Measurements from ENCODE around the gene CA5A. TPM values are rescaled to one million over a fixed set of nuclear protein-coding genes. Genes with fewer than 3 reads are reported as not detected.
"Not testable (repeated sequence)": the region's sequence is repeated elsewhere in the genome, so short reads cannot be mapped to it uniquely, and the experiment has no call there.

The CA5A gene
- total and polyA plus RNA-seq, 2 experiments from 2014 or later = not detected

GRCh38 chr16:87879411-87880013 lies 56.8 kb downstream of the CA5A start:
- H3K4me3 ChIP-seq; DNase-seq (ENCODE audit: low spot score); H3K9me2 ChIP-seq (ENCODE audit: insufficient read depth); H3K27ac ChIP-seq (ENCODE audit: low read depth); H3K9me3 Mint-ChIP-seq; H3K4me2 ChIP-seq; H3K79me2 ChIP-seq (replicated peaks; ENCODE audit: insufficient read depth); H3K27me3 ChIP-seq (ENCODE audit: insufficient read depth); ATAC-seq; H3K27ac Mint-ChIP-seq; H4K20me1 ChIP-seq (replicated peaks; ENCODE audit: insufficient read depth); H3K36me3 Mint-ChIP-seq (ENCODE audit: low read depth); H2AFZ ChIP-seq; H3K4me3 Mint-ChIP-seq; H3K36me3 ChIP-seq (ENCODE audit: insufficient read depth): not testable (repeated sequence)
- H3F3A ChIP-seq (replicated peaks; ENCODE audit: low read depth) = peaks cover 33% of the 10 kb centered on the region
- Mint-ChIP-seq H3K27me3 (ENCODE audit: insufficient read depth, low read depth, poor library complexity) (peaks cover 12% of the 10 kb centered on the region), H3K4me1 (peaks cover 59% of the 10 kb centered on the region)
- H3K4me1 ChIP-seq (ENCODE audit: insufficient read depth) = peaks cover 21% of the 10 kb centered on the region

GRCh38 chr16:87878704-87879103 lies 57.6 kb downstream of the CA5A start:
- Mint-ChIP-seq H3K36me3 (ENCODE audit: low read depth) (no peaks in the 10 kb centered on the region; the same call in 1 of the 3 replicates), H3K4me3 (no peak overlapping the region), H3K27ac (no peak overlapping the region), H3K4me1 (peaks cover 62% of the 10 kb centered on the region), H3K27me3 (ENCODE audit: insufficient read depth, low read depth, poor library complexity) (peaks cover 10% of the 10 kb centered on the region), H3K9me3 (peaks cover 5% of the 10 kb centered on the region; the same call in 1 of the 3 replicates)
- Histone ChIP-seq H3K4me3 (no peak overlapping the region), H3K4me2 (no peak overlapping the region), H2AFZ (no peak overlapping the region), H4K20me1 (replicated peaks; ENCODE audit: insufficient read depth) (no peaks in the 10 kb centered on the region), H3K27me3 (ENCODE audit: insufficient read depth) (no peaks in the 10 kb centered on the region), H3K27ac (ENCODE audit: low read depth) (no peak overlapping the region), H3K36me3 (ENCODE audit: insufficient read depth) (no peaks in the 10 kb centered on the region), H3K79me2 (replicated peaks; ENCODE audit: insufficient read depth) (no peaks in the 10 kb centered on the region), H3K4me1 (ENCODE audit: insufficient read depth) (peaks cover 27% of the 10 kb centered on the region), H3F3A (replicated peaks; ENCODE audit: low read depth) (peaks cover 33% of the 10 kb centered on the region), H3K9me2 (ENCODE audit: insufficient read depth) (no peaks in the 10 kb centered on the region)
- ATAC-seq = peak; percentile 7
- DNase-seq (ENCODE audit: low spot score) = no peak
- TF ChIP-seq ZNF462 (CRISPR knock-in tag; IDR thresholded peaks at IDR 0.05) (no peak), EZH2 (IDR thresholded peaks at IDR 0.05; ENCODE audit: low read depth, unreplicated experiment) (no peak), POLR2AphosphoS5 (IDR thresholded peaks at IDR 0.05; ENCODE audit: low read depth) (no peak), JUNB (IDR thresholded peaks at IDR 0.05; ENCODE audit: unreplicated experiment) (no peak), ZNF114 (CRISPR knock-in tag; IDR thresholded peaks at IDR 0.05) (no peak), ZNF331 (CRISPR knock-in tag; IDR thresholded peaks at IDR 0.05; ENCODE audit: low read depth) (no peak), STAT1 (IDR thresholded peaks at IDR 0.05; ENCODE audit: unreplicated experiment) (no peak), REST (IDR thresholded peaks at IDR 0.05; ENCODE audit: unreplicated experiment) (no peak), CREB1 (CRISPR knock-in tag; IDR thresholded peaks at IDR 0.05; ENCODE audit: low read depth) (no peak), EZH2phosphoT487 (IDR thresholded peaks at IDR 0.05; ENCODE audit: unreplicated experiment) (no peak), CTCF (conservative IDR thresholded peaks at IDR 0.05; ENCODE audit: low read depth in 2 of 2) (no peak)

All from GM23338 (cell line).